NCI-H460 (cell line): ENCODE measurements around the gene PRKACB. TPM values are rescaled to one million over a fixed set of nuclear protein-coding genes. Genes with fewer than 3 reads are reported as not detected.

ENCODE experiments used
- DNase-seq: peaks from one replicate; pipeline ENCODE4 v3.0.0-alpha.2; 2016; ENCODE audit warnings: low read depth; ENCODE audit errors: extremely low read depth
- total RNA-seq: library from RNA; depleted of rRNA; stranded (reverse); fragments of >200 nt; shearing (Covaris generic); gene quantifications from 2 replicates; pipeline ENCODE4 v1.2.3, GENCODE V29; 2014

Gene PRKACB
- total RNA-seq, 1 experiment from 2014 or later = 44.0 TPM

DNA sequence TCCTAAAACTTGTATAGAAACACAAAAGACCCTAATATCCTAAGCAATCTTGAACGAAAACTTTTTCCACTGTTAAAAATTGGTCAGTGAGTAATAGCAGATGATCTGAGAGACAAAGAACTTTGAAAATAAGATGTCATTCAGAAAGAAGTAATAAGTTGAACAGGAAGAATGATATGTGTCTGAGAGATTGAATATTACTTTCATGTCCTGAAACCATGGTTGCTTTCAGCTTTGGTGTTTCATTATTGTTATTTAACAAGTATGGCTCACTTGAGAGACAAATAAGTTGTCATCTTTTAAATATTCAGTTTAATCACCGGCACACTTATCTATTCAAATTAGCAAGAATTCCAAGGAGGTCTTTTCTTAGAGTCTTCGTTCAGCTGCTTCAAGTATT lies 11.4 kb downstream of the PRKACB start:
- DNase-seq = no peak

DNA sequence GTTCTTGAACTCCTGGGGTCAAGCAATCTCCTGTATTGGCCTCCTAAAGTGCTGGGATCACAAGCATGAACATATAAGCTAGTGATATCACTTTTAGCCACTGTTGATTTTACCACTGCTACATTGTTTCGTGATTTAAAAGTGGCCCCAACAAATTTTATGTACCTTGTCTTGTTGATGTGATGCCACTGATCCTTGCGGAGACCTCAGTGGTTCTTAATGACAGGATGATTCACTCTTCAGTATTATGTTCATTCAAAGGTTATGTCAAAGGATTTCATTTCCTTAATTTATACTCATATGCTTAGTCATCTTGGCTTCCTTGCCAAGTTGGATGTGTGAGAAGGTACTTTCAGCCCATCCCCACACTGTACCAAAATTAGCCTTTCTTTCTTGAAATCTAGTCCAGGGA lies 12.1 kb downstream of the PRKACB start:
- peak; percentile 62 for DNase-seq

DNA sequence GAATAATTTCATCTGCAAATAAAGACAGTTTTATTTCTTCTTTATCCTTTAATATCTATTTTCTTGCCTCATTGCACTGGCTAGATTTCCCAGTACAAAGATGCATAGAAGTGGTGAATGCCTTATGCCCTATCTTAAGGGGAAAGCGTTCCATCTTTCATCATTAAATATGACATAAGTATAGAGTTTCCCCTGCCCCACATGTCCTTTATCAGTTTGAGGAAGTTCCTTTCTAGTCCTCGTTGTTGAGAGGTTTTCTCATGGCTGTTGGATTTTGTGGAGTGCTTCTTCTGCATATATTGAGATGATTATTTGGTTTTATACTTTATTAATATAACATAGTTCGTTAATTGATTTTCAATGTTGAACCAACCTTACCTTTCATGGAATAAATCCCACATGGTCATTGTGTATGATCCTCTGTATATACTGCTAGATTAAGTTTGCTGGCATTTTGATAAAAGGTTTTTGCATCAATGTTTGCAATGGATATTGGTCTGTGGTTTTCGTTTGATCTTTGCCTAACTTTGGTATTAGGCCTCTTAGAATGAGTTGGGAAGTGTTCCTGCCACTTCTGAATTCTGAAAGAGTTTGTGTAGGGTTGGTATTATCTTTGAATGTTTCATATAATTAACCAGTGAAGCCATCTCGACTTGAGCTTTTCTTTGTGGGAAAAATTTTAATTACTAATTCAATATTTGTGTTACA lies 15.6 kb downstream of the PRKACB start:
- no peak for DNase-seq

DNA sequence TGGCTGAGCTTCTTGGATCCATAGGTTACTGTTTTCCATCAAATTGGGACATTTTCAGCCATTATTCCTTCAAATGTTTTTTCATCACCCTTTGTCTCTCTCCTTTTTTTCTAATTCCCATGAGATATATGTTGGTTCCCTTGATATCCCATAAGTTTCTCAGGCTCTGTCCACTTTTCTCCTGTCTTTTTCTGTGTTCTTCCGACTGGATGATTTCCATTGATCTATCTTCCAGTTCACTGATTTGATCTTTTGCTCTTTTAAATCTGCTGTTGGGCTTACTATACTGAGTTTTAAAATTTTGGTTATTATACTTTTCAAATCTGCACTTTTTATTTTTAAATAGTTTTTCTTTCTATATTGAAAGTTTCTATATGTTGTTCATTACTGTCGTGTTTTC lies 18.2 kb downstream of the PRKACB start:
- no peak for DNase-seq

DNA sequence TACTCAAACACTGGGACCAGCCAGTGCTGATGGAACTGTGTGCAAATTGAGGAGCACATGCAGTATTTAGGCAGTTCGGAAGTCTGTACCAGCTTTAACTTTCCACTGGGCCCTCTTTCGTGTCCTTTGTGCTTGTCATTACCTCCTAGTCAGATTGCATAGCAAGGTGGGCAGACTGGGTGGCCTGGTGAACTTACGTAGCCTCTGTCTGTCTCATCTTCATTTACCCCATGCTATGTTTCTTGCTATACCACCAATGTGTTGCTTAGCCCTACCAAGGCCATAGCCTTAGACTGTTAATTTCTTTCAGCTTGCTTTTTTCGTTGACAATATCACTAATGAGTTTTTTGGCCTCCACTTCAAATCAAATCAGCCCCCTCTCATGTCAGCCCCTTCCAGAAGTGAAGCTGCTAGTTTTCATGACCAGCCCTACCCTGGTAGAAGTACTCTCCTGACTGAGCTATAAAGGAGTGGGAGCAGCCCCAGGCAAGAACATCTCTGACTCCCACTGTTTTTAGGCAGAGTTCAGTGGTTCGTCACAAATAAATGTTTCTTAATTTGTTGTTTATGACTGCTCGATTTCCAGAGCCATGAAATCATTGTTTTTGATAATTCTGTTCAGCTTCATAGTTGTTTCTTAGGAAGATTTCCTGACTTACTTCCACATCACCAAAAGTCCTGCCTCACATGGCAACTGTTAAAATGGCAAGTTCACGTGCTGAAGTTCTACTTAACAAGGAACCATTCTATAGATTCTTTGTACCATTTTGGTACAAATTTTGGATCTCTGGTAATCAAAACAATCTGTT lies 19.3 kb downstream of the PRKACB start:
- no peak for DNase-seq

DNA sequence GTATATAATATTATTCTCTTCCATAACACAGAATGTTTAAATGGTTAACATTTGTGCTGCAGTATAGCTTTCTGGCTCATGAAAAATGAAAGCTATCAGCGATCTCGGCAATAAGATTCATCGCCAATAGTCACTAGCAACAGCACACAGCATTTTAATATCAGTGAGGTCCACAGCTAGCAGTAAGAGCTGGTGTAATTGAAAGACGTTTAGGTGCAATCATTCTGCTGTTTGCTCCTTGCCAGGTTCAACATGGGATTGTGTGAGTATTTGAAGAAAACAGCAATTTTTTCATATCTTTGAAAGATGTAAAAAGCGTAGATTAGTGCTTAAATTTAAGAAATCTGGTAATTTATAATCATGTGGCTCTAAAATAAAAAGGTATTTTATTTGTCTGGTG lies 20.1 kb downstream of the PRKACB start:
- DNase-seq = no peak

DNA sequence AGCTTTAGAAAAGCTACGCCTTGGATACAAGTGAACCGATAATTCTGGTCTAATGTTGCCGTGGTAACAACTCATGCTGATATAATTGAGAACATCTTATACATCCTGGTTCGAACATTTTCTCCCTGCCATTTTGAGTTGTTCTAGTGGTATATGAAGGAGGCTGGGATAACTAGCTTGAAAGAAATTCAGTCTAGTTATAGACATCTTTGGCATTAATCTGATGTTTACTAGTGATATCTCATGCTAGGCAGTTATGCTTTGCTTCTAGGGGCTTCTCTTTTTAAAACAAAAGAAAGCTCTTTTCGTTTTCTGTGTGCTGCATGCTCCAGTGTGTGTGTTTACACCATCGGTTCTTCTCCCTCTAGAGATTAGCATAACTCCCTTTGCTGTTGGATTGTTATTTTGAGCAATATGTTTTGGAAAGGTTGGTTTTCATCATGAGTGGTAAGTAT lies 20.5 kb downstream of the PRKACB start:
- no peak for DNase-seq

DNA sequence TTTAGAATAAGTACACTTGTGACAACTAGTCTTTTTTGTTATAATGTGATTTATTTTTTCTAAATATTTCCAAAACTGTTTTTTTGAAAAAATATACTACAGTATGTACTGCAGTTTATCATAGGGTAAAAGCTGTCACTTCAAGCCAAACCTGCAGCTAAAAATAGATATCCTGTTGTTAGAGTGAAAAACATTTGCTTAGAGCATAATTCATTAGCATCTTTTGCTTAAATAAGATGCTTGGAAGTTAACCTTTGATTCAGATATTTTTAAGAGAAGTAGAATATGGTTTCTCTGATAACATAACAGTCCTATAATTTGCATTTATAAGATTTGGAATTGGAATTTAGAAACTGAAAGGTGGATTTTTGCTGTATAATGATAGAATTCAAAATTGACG lies 21.5 kb downstream of the PRKACB start:
- no peak for DNase-seq

DNA sequence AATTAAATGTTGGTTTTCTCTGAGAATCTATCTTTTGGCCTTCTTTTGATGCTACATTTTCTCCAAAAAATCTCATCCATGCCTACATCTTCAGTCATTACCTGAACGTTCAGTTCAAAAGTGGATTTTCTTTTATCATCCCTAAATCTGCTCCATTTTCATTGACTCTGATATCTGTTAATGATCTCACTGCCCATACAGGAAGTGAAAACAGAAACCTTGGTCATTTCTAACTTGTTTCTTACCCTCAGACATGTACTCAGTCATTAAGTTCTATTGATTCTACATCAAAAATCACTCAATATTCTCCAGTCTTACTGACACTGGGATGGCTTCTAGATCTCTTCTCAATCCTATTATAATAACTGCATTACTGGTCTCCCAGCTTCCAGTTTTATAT lies 22.7 kb downstream of the PRKACB start:
- DNase-seq = no peak

DNA sequence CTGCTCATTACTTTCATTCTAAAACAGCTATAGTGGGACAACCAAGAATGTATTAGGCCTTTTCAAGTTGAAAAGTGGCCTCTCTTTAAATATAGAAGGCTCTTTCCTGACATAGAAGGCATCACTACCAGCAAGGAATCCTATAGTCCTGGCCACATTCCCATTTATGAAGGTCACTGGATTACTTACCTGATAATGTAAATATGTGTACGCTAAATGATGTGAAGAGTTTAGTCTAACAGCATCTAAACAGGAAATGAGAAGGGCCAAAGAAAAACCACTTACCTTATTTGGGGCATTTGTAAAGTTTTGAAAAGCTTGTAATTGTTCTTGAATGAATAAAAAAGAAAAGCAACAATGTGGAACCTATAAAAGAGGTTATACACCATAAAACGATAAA lies 24.7 kb downstream of the PRKACB start:
- DNase-seq = no peak

DNA sequence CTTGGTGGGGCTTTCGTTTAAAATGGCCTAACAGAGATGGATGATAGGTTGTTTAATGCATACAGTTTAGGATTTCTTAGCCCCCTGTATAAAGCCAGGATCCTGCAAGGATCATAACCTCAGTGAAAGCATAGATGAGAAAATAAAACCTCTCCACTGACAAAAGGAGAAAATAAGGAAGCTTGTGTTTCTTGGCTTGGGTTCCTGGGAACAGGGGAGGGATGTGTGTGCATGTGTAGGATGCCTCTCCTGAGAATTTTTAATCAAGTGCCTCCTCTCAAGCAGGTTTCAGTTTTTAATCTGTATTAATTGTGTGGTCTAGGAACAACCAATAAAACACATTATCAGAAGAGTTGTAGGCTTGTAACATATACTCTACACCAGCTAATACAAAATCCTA lies 26.1 kb downstream of the PRKACB start:
- DNase-seq = no peak

DNA sequence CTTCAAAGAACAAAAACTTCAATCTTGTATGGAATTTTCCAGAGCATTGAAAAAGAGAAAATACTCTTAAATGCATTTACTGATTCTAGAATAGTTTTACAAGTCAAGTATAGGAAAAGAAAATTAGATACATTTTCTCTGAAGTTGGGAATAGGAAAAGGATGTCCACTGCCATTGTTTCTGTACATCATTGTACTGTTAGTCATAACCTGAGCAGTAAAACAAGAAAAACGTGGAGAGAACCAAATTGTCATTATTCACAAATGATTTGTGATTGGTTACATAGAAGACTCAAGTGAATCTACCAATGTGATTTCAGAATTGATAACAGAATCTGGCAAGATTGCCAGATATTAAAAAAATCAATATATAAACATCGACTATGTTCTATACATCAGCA lies 27.4 kb downstream of the PRKACB start:
- no peak for DNase-seq

DNA sequence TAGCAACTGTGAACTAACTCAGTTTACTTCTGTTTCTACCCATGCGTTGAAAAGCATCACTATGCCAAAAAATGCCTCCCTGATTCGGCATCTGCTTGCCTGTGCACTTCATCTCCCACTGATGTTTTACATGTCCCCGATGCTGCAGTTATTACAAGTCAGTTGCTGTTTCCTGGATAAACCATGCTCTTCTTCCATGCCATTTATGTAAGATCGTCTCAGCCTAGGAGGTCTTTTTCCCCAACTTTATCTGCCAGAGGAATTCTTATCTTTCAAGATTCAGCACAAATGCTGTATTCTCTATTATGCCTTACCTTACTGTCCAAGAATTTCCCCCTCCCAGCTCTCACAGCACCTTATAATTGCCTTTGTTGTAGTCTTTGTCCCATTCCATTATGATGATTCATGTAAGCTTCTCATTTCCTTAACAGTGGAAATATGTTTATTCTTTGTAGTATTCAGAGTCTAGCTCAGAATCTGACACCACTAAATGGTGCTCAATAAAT lies 30.0 kb downstream of the PRKACB start:
- peak; percentile 33 for DNase-seq

DNA sequence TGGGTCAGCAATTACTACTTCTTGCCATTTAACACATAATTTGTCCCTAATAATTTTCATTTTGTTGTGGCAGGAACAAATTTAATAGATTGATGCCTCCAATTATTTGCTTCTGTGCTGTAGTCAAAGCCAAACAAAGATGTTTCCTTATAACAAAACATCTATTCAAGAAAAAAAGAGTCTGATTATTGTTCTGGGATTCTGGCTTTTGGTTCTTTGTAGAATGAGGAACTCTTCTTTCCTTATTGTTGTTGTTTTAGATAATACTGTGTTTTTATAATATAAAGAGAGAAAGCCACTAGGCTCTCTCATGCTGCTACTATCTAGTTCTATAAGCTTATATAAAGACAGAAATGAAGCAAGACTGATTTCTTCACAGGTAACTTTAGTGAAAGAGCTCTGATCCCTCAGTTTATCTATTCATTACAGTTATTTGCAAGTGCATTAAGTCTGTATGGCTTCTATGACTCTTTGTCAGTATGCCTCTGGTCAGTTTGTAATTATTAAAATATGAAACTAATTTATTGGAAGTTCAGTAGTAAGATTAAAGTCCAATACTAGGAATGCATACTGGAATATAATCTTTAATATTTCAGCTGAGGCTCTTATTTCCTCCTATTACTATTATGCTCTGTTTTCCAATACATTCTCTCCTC lies 37.4 kb downstream of the PRKACB start:
- no peak for DNase-seq

DNA sequence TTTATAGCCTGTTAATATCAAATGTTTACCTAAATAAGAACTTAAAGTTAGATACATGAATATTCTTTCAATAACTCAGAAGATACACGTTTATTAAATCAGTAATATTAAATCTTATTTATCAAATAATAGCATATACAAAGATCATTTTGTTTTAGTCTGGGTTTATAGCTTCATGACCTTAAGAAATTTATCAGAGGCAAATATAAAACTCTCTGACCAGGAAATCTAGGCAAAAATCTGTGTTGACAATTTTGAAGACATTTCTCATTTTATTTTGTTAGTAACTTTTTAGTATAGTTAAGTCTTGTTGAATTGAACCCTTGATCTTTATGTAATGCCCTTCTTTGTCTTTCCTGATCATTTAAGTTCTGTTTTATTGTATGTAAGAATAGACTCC lies 46.4 kb downstream of the PRKACB start:
- no peak for DNase-seq

DNA sequence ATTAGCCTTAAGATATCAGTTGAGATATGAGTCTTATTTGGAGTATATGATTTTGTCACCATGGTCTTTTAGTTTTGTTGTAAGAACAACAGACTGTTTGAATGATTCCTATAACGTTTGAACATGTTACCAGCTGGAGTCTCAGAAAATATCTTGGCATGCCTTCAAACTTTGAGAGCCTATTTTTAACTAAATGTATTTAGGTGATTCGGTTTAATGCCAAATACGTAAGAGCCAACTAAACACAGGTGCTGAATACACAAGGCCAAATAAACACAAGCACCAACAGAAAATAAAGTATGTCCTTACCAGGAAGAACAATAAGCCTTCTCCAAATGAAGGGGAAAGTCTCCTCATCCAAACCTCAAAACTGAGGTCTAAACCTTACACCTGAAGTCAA lies 48.6 kb downstream of the PRKACB start:
- DNase-seq = no peak

DNA sequence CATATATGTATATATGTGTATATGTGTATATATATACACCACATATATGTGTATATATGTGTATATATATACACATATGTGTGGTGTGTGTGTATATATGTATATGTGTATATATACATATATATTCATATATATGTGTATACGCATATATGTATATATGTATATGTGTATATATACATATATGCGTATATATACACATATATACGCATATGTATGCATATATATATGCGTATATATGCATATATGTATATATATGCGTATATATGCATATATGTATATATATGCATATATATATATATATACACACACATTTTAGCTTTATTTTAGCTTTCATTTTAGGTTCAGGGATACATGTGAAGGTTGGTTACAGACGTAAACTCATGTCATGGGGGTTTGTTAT lies 54.8 kb downstream of the PRKACB start:
- no peak for DNase-seq

DNA sequence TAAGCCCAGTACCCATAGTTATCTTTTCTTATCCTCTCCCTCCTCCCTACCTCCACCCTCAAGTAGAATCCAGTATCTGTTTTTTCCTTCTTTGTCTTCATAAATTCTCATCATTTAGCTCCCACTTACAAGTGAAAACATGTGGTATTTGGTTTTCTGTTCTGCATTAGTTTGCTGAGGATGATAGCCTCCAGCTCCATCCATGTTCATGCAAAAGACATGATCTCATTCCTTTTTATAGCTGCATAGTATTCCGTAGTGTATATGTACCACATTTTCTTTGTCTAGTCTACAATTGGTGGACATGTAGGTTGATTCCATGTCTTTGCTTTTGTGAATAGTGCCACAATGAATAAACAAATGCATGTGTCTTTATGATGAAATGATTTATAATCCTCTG lies 55.2 kb downstream of the PRKACB start:
- no peak for DNase-seq

DNA sequence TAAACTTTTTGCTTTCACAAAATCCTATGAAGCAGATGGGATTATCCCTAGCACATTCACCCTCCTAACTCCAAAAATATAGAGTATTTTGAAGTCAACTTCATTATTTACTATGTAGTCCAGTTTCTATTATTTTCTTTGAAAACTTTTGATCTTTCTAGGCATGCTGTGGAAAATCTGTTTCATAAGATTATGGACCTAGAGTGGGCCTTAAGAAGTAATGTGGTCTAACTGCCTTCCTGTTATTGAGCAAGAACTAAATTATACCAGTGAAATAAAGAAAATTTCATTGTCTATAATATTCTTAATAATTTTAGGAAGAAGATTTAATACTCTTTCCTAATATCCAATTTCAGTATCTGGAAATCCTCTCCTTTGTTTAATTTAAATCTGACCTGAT lies 58.1 kb downstream of the PRKACB start:
- DNase-seq = no peak

DNA sequence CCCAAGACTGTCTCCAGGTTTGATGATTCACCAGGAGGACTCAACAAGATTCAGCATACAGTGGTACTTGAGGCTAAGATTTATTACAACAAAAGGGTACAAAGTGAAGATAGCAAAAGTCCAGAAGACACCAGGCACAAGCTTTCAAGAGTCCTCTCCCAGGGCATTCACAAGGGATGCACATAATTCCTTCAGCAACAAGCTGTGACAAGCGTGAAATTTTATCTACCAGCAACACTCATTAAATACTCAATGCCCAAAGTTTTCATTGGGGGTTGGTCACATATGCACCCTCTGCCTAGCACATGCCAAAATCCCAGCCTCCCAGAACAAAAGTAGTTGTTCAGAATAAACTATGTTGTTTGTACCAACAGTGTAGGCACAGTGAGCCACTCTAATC lies 62.3 kb downstream of the PRKACB start:
- no peak for DNase-seq

DNA sequence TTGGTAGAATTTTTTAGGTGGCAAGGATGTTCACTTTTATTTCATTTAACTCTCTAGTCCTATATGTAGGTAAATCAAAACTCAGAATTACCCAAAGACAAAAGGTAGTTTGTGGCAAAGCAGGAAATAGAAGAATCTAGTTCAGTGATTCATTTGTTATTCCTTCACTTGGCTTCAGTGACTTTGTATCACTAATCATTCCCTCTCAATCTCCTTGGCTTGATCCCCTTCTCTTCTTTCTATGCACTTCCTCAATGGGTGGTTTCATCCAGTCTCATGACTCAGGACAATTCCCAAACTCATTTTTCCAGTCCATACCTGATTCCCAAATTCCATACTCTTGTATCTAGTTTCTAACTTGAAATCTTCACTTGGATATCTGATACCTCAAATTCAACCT lies 64.9 kb downstream of the PRKACB start:
- DNase-seq = no peak
